H9 (cell line): Measurements from ENCODE around the gene PLS1. TPM values are rescaled to one million over a fixed set of nuclear protein-coding genes. Genes with fewer than 3 reads are reported as not detected.
A peak's percentile ranks its signal among the peaks of the same experiment; 100 is the strongest.

Source experiments
- DNase-seq: peaks from one replicate; pipeline ENCODE4 v3.0.0-alpha.2; 2017
- H2AFZ ChIP-seq: one replicate; pipeline ENCODE4 v1.6.1; 2013; ENCODE audit warnings: mild to moderate bottlenecking, low read length, control low read depth, moderate library complexity
- H2AK5ac ChIP-seq: 2 replicates; pipeline ENCODE4 v1.6.1; 2013; ENCODE audit warnings: low read length, control low read depth, mixed read lengths; ENCODE audit not compliant: insufficient read length
- H2BK120ac ChIP-seq: one replicate; pipeline ENCODE4 v1.6.1; 2013; ENCODE audit warnings: low read depth, mild to moderate bottlenecking, low read length, control low read depth, inconsistent platforms; ENCODE audit not compliant: poor library complexity, severe bottlenecking
- H2BK12ac ChIP-seq: 2 replicates; pipeline ENCODE4 v1.6.1; 2013; ENCODE audit warnings: low read length, control low read depth, mixed read lengths, low read depth; ENCODE audit not compliant: insufficient read length
- H2BK15ac ChIP-seq: 2 replicates; pipeline ENCODE4 v1.6.1; 2013; ENCODE audit warnings: low read depth, low read length, control low read depth
- H2BK20ac ChIP-seq: one replicate; pipeline ENCODE4 v1.6.1; 2013; ENCODE audit warnings: low read depth, mild to moderate bottlenecking, low read length, control low read depth, inconsistent platforms; ENCODE audit not compliant: poor library complexity, severe bottlenecking
- H2BK5ac ChIP-seq: 2 replicates; pipeline ENCODE4 v1.6.1; 2013; ENCODE audit warnings: low read length, control low read depth, mixed read lengths; ENCODE audit not compliant: insufficient read length
- H3K14ac ChIP-seq: 2 replicates; pipeline ENCODE4 v1.6.1; 2013; ENCODE audit warnings: low read length, control low read depth; ENCODE audit not compliant: insufficient read depth
- H3K18ac ChIP-seq: 2 replicates; pipeline ENCODE4 v1.6.1; 2013; ENCODE audit warnings: low read depth, mild to moderate bottlenecking, mixed read lengths, low read length, control low read depth; ENCODE audit not compliant: insufficient read length
- H3K23ac ChIP-seq: 2 replicates; pipeline ENCODE4 v1.6.1; 2013; ENCODE audit warnings: low read length, control low read depth, mixed read lengths, low read depth; ENCODE audit not compliant: insufficient read length
- H3K23me2 ChIP-seq: 2 replicates; pipeline ENCODE4 v1.6.1; 2013; ENCODE audit warnings: low read depth, mild to moderate bottlenecking, mixed read lengths, low read length, control low read depth; ENCODE audit not compliant: insufficient read length, poor library complexity, severe bottlenecking
- H3K27ac ChIP-seq: 2 replicates; pipeline ENCODE4 v1.5.1; 2013; ENCODE audit warnings: low read length, control low read depth, mixed read lengths, low read depth; ENCODE audit not compliant: insufficient read length
- H3K27me3 ChIP-seq: 2 replicates; pipeline ENCODE4 v1.6.1; 2013; ENCODE audit warnings: low read length, control low read depth, inconsistent platforms; ENCODE audit not compliant: insufficient read depth
- H3K4ac ChIP-seq: 2 replicates; pipeline ENCODE4 v1.6.1; 2013; ENCODE audit warnings: low read depth, mild to moderate bottlenecking, control low read depth, inconsistent platforms, low read length, moderate library complexity
- H3K4me1 ChIP-seq: 2 replicates; pipeline ENCODE4 v1.6.1; 2013; ENCODE audit warnings: low read length, control low read depth, inconsistent platforms; ENCODE audit not compliant: insufficient read depth
- H3K4me2 ChIP-seq: 2 replicates; pipeline ENCODE4 v1.6.1; 2013; ENCODE audit warnings: low read length, control low read depth, mixed read lengths; ENCODE audit not compliant: insufficient read length, insufficient read depth
- H3K56ac ChIP-seq: 2 replicates; pipeline ENCODE4 v1.6.1; 2013; ENCODE audit warnings: low read depth, mild to moderate bottlenecking, mixed read lengths, low read length, control low read depth; ENCODE audit not compliant: insufficient read length
- H3K79me1 ChIP-seq: 2 replicates; pipeline ENCODE4 v1.6.1; 2013; ENCODE audit warnings: low read depth, mild to moderate bottlenecking, moderate library complexity, low read length, control low read depth, inconsistent platforms; ENCODE audit not compliant: insufficient read depth, poor library complexity, severe bottlenecking
- H3K79me2 ChIP-seq: 2 replicates; pipeline ENCODE4 v1.6.1; 2013; ENCODE audit warnings: low read length, control low read depth, inconsistent platforms; ENCODE audit not compliant: insufficient read depth
- H3K9ac ChIP-seq: 2 replicates; pipeline ENCODE4 v1.6.1; 2013; ENCODE audit warnings: low read length, control low read depth, mixed read lengths; ENCODE audit not compliant: insufficient read length; ENCODE audit errors: extremely low read depth
- H3K9me3 ChIP-seq: one replicate; pipeline ENCODE4 v1.6.1; 2013; ENCODE audit warnings: low read depth, low read length, inconsistent platforms; ENCODE audit not compliant: control insufficient read depth
- H3T11ph ChIP-seq: one replicate; pipeline ENCODE4 v1.6.1; 2013; ENCODE audit warnings: mild to moderate bottlenecking, low read length, control low read depth, inconsistent platforms
- H4K20me1 ChIP-seq: one replicate; pipeline ENCODE4 v1.6.1; 2013; ENCODE audit not compliant: control insufficient read depth, insufficient read length, insufficient read depth
- H4K5ac ChIP-seq: 2 replicates; pipeline ENCODE4 v1.6.1; 2013; ENCODE audit warnings: low read depth, mild to moderate bottlenecking, mixed read lengths, low read length, control low read depth; ENCODE audit not compliant: insufficient read length
- H4K8ac ChIP-seq: replicated peaks from 2 replicates; pipeline ENCODE4 v1.6.1; 2013; ENCODE audit warnings: low read length, control low read depth, mixed read lengths, low read depth; ENCODE audit not compliant: insufficient read length
- H4K91ac ChIP-seq: 2 replicates; pipeline ENCODE4 v1.6.1; 2013; ENCODE audit warnings: low read depth, mild to moderate bottlenecking, moderate library complexity, mixed read lengths, low read length, control low read depth; ENCODE audit not compliant: insufficient read length
- H3K27ac Mint-ChIP-seq, 3 experiments: 2 replicates in 2 of 3; 3 replicates in 1 of 3; pipeline ENCODE4 v1.8.0; 2020 to 2021; ENCODE audit warnings: mixed read lengths in 3 of 3, mild to moderate bottlenecking in 1 of 3, moderate library complexity in 1 of 3
- H3K27me3 Mint-ChIP-seq: 2 replicates; pipeline ENCODE4 v1.8.0; 2021; ENCODE audit warnings: low read depth, mild to moderate bottlenecking, moderate library complexity, mixed read lengths
- H3K36me3 Mint-ChIP-seq, 3 experiments: 2 replicates in 2 of 3; 3 replicates in 1 of 3; pipeline ENCODE4 v1.8.0; 2020 to 2021; ENCODE audit warnings: low read depth in 3 of 3, mixed read lengths in 3 of 3; ENCODE audit not compliant: insufficient read depth in 1 of 3
- H3K4me1 Mint-ChIP-seq, 2 experiments: 2 replicates each; pipeline ENCODE4 v1.8.0; 2020; ENCODE audit warnings: mixed read lengths in 2 of 2
- H3K4me3 Mint-ChIP-seq, 2 experiments: 2 replicates in 1 of 2; 3 replicates in 1 of 2; pipeline ENCODE4 v1.8.0; 2020 to 2021; ENCODE audit warnings: mild to moderate bottlenecking in 2 of 2, mixed read lengths in 2 of 2, moderate library complexity in 1 of 2
- H3K9me3 Mint-ChIP-seq, 2 experiments: 2 replicates in 1 of 2; 3 replicates in 1 of 2; pipeline ENCODE4 v1.8.0; 2020; ENCODE audit warnings: mild to moderate bottlenecking in 2 of 2, mixed read lengths in 2 of 2, moderate library complexity in 1 of 2
- total RNA-seq: library from RNA; stranded (reverse); gene quantifications from 2 replicates; pipeline ENCODE4 v1.2.1, GENCODE V29; 2021
- TF ChIP-seq, protein P1 (sequence below): fragments of 200-600 bp; sonication (generic); conservative IDR thresholded peaks from 3 replicates; pipeline ENCODE4 v1.8.0; 2021; ENCODE audit warnings: antibody characterized with exemption, mild to moderate bottlenecking

Gene PLS1
- total RNA-seq, 1 experiment from 2014 or later, result 20.4 TPM

DNA sequence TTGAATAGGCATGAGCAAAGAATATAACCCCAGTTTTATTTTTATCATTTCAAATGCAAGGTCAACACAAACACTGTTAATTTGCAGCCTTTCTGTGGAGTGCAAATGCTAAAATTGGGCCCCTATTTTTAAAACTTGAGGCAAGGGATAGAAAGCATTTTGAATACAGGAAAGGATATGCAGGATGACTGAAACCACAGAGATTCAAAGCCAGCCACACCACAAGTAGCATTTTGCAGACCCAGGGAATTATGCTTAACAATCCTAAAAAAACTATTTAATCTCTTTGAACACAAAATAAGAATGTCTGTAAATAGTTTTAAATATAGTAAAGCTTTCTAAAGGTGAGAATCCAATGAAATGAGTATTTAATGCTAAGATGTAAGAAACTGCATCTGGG is 64.7 kb downstream of the PLS1 start:
- Histone ChIP-seq H3K4me1 (no peaks in the 10 kb centered on the region), H2AK5ac (no peak overlapping the region), H3K23me2 (no peaks in the 10 kb centered on the region), H3K79me1 (no peaks in the 10 kb centered on the region), H2BK12ac (no peak overlapping the region), H3T11ph (no peak overlapping the region), H3K9me3 (no peaks in the 10 kb centered on the region), H3K27ac (no peak overlapping the region), H4K8ac (no peak overlapping the region), H2BK120ac (no peak overlapping the region), H2AFZ (no peak overlapping the region), H3K18ac (no peak overlapping the region), H3K9ac (no peak overlapping the region), H4K91ac (no peak overlapping the region), H4K5ac (no peak overlapping the region), H3K27me3 (no peaks in the 10 kb centered on the region), H2BK20ac (no peak overlapping the region), H3K4ac (no peak overlapping the region), H4K20me1 (no peaks in the 10 kb centered on the region), H3K23ac (no peak overlapping the region), H3K4me2 (no peak overlapping the region), H2BK5ac (no peak overlapping the region), H2BK15ac (no peak overlapping the region), H3K56ac (no peak overlapping the region), H3K79me2 (no peaks in the 10 kb centered on the region), H3K14ac (no peak overlapping the region)
- no peaks in the 10 kb centered on the region for H3K36me3 Mint-ChIP-seq
- H3K4me3 Mint-ChIP-seq, result no peak overlapping the region
- TF ChIP-seq, protein P1, sequence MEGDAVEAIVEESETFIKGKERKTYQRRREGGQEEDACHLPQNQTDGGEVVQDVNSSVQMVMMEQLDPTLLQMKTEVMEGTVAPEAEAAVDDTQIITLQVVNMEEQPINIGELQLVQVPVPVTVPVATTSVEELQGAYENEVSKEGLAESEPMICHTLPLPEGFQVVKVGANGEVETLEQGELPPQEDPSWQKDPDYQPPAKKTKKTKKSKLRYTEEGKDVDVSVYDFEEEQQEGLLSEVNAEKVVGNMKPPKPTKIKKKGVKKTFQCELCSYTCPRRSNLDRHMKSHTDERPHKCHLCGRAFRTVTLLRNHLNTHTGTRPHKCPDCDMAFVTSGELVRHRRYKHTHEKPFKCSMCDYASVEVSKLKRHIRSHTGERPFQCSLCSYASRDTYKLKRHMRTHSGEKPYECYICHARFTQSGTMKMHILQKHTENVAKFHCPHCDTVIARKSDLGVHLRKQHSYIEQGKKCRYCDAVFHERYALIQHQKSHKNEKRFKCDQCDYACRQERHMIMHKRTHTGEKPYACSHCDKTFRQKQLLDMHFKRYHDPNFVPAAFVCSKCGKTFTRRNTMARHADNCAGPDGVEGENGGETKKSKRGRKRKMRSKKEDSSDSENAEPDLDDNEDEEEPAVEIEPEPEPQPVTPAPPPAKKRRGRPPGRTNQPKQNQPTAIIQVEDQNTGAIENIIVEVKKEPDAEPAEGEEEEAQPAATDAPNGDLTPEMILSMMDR, result no peak
- no peaks in the 10 kb centered on the region for H3K27me3 Mint-ChIP-seq
- no peak for DNase-seq
- no peaks in the 10 kb centered on the region for H3K9me3 Mint-ChIP-seq
- H3K4me1 Mint-ChIP-seq, result peaks cover 28 to 30% of the 10 kb centered on the region in 2 experiments
- H3K27ac Mint-ChIP-seq, result peak overlapping the region in 2 of 3 experiments; percentile 20 to 66; a peak in 1 of 7 replicates
